ENCODE data around the gene ANKS1A.

Gene ANKS1A

DNA sequence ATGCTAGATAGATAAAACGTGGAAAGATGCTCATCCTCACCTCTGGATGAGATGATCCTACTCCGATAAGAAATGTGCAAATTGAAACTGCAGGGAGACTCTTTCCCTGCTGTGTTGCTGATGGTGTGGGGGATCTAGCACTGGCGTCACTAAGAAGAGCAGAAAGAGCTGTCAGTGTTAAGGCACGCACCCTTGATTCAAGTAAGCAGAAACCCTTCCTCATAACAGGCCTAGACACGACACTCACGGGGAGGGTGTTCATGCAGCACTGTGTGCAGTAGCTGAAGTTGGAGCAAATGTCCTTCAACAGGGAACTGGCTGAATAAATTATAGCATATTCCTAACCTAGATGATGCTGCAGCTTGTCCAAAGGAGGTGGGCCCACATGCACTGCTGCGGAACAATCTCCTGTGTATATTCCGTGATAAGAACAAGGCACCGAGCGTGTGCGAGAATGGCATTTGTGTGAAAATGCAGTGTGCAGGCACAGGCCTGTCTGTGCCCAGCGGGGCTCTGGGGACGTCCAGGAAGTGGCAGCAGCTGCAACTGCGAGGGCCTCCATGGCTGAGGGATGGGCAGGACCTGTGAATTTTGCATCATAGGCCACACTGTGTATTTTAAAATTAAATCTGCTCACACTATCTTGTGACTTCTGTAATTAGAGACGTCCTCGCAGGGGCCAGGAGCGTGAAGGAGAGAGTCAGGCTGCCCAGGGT lies 188.1 kb downstream of the ANKS1A start:
- DNase-seq: no peak

DNA sequence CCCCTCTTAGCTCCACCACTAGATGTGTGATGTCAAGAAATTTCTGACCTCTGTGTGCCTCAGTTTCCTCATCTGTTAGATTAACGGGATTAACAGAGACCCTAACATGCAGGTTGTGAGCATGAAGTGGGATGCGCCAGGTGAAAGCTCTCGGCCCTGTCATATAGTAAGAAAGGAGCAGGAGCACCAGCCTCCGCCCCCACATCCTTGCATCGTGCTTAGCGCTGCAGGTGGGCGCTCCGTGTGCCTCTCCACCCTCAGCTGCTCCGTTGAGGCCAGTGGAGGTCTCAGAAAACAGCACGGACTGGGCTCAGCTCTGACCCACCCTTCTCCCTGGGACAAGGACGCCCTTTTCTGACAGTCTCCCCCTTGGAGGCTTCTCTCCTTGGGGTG lies 188.7 kb downstream of the ANKS1A start:
- DNase-seq: no peak

DNA sequence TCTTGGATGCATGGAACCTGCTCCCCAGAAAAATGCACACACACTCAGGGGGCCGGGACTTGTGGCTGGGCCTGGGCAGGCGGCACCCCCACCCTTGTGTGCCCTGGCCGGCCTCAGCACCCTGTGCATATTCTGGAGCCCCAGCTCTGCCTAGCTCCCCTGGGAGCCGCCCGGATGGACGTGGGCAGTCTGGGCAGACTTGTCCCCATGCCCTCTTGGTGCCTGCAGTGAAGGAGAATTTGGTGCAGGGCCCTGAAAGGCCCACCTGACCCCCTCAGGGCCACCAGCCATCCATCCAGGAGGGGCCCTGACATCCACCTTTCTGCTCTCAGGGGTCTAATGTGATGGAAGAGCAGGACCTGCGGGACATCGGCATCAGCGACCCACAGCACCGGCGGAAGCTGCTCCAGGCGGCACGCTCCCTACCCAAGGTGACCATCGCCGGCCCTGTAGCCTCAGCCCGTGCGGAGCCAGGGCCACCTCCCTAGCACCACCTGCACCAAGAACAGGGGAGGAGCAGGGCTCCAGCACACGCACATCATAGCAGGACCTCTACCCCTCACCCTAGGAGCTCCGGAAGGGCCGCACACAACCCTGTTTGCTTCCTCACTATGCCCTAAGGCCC lies 189.3 kb downstream of the ANKS1A start:
- no peak for DNase-seq

DNA sequence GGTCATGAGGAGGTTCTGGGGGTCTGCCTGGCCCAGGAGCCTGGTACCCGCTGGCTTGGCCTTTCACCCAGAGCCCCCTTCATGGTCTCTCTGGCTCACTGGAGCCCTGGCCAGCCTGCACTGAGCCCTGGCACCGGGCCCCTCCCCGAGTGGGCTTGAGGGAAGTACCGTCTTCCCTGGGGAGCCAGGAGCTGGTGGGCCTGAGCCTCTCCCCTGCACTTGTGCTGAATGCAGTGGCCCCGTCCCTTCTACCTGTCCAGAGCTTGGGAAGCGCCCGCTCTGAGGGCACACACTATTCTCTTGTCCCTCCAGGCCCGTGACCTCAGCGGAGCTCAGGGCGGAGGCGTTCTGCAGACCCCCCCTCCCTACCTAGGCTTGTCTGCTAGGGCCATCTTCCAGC lies 189.8 kb downstream of the ANKS1A start:
- DNase-seq: no peak

DNA sequence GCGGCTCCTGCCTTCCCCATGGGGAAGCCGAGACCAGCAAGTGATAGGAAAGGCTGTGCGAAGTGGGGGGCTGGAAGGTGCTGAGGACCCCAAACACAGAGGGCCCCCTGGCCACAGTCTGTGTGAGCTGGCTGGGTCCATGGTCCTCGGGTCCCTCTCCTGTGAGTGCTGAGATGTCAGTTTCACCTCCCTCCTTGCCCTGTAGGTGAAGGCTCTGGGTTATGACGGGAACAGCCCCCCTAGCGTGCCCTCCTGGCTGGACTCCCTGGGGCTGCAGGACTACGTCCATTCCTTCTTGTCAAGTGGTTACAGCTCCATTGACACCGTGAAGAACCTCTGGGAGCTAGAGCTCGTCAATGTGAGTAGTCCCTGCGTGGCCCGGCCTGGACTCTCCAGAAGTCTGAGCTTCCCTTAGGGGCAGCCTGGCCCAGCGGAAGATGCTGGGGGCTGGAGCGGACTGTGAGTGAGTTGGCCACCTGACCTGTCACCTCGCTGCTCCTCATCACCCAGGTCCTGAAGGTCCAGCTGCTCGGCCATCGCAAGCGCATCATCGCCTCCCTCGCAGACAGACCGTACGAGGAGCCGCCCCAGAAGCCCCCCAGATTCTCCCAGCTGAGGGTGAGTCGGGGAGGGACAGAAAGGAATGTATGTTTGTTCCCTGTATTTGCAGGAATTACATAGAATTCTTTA lies 190.4 kb downstream of the ANKS1A start:
- no peak for DNase-seq

DNA sequence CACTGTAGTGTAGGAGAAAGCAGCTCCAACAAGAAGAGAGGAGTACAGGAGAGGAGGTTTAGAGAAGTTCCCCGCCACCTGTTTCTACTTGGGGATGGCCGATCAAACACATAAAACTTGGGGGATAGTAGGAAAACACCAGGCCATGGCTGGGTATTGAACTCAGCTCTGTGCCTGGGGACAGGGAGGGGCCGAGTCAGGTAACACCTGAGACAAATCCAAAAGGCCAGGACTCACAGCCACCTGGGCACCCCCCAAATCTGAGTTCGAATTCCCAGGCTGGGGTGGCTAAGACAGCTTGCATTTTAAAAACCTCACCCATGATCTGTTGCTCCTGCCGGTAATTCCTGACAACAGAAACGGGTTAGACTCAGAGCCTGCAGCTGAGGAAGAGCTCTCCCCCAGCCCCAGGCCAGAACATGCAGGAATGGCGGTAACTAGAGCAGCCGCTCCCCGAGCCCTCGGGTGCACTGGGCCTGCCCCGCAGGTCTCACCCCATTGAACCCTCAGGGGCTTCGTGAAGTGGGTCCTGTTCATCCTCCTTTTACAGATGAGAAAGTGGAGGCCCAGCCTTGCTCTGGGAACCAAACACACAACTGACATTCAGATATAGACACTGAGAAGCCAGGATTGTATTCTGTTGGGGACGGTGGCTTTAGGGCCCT lies 191.1 kb downstream of the ANKS1A start:
- DNase-seq: no peak

DNA sequence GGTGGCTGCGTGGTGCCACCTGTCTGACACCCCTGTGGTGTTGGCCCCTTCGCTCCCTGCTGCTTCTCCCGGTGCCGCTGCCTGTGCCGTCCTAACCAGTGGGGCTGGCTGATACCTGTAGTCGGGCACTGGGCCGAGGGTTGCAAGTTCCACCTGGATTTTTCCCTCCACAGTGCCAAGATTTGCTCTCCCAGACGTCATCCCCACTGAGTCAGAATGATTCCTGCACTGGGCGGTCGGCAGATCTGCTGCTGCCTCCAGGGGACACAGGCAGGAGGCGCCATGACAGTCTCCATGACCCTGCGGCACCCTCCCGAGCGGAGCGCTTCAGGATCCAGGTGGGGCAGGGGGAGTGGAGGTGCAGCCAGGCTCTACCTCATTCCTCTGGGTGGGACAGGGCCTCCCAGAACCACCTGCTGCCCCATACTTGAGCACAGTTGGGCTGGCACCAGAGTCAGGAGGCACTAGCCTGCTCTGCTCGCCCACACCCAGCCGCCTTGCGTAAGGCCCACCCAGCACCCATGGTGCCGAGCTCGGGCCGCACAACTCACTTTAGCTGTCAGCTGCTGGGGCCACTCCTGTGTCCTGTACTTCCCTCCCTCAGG lies 191.9 kb downstream of the ANKS1A start:
- no peak for DNase-seq

DNA sequence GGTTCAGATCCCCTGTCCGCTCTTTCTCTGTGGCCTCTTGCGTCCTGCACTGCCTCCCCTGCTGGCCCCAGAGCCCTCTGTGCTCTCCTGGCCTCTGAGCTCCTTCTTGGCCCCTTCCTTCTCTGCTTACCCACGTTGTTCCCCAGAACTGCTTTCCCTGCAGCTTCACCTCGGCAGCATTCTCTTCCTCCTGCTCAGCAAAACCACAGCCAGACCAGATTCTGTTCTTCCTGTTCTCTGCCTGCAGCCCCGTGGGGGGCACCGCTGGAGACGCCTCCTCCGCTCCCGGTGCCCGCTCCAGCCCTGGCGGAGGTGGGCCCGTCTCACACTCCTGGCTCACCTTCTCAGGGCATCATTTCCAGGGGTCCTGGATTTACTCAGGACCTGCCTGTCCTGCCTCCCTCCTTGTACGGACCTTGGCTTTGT lies 192.4 kb downstream of the ANKS1A start:
- DNase-seq: no peak

DNA sequence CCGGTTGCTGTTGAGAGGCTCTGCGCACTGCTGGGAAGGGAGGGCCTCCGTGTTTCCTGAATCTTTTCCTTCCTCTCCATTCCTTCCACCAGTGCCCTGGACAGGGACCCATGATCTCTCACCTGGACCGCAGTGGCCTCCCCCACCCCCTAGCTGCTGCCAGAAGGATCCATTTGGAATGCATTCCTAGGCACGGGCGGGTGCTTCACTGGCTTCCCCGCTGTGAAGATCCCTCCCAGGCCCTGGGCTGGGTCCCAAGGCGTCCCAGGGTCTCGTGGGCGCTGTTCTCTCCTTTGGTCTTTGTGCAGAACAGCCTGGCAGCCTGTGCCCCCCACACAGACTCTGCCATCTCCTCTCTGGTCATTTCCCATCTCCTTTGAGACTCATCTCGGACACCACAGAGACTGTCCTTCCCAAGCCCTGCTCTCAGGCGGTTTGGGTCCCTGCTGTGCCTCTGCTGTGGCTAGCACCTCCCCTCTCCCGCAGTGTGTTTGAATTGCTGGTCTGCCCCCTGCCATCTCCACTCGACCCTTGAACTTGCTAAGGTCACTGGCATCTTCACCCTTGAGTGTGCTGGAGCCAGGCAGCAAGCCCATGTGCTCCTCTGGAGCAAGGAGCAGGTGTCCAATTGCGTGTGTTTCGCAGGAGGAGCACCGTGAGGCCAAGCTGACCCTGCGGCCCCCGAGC lies 193.1 kb downstream of the ANKS1A start:
- no peak for DNase-seq

DNA sequence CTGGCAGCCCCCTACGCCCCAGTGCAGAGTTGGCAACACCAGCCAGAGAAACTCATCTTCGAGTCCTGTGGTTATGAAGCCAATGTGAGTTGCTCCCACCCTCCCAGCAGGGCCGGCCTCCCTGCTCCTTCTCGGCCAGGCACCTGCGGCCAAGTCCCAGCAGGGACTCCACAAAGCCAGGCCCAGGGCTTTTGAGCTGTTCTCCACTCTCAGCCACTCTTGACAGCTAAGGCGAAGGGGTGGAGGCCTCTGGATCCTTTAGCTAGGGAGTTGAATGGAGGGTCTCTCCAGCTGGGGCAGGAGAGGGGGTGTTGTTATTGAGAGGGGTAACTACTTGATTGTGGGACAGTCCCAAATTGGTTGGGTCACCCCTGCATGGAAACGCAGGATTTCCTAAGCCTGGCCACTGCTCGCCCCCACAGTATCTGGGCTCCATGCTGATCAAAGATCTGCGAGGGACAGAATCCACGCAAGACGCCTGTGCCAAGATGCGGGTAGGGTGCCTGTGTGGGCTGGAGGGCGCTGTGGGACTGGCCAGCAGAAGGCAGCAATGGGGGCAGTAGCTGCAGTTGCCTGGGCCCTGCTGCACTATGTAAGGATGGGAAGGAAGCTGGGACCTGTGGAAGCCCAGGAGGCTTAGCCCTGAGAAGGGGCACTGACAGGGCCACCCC lies 193.8 kb downstream of the ANKS1A start:
- no peak for DNase-seq

DNA sequence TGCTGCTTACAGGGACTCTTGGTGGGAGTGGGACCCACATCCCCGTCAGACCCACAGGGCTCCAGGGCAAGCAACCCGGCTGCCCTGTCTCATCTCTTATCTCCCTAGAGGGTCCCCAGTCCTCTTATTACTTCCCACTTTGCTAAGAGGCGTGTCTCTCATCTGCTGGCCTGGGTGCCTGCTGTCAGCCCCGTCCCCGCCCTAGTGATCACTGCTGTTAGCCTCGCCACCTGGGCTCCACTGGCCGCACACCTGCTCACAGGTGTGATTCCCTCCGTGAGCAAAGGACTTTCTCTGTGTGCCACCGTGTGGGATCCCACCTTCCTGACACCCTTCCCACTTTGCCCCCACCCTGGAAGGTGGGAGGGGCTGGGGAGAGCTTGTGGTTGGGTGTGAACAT lies 194.5 kb downstream of the ANKS1A start:
- DNase-seq: no peak

DNA sequence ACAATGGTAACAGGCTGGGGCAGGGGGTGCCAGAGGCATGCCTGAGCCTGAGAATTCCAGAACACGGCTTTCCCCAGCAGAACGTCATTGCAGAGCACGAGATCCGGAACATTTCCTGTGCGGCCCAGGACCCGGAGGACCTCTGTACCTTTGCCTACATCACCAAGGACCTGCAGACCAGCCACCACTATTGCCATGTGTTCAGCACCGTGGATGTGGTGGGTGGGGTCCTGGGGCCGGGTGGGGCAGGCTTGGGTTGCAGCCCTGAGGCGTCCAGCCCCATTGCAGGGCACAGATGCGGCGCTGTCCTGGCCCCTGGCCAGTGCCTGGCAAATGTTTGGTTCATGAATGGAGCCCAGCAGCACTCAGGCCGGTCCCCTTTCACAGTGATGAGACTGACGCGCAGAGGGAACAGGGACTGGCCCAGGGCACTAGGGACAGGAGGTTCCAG lies 195.0 kb downstream of the ANKS1A start:
- no peak for DNase-seq

DNA sequence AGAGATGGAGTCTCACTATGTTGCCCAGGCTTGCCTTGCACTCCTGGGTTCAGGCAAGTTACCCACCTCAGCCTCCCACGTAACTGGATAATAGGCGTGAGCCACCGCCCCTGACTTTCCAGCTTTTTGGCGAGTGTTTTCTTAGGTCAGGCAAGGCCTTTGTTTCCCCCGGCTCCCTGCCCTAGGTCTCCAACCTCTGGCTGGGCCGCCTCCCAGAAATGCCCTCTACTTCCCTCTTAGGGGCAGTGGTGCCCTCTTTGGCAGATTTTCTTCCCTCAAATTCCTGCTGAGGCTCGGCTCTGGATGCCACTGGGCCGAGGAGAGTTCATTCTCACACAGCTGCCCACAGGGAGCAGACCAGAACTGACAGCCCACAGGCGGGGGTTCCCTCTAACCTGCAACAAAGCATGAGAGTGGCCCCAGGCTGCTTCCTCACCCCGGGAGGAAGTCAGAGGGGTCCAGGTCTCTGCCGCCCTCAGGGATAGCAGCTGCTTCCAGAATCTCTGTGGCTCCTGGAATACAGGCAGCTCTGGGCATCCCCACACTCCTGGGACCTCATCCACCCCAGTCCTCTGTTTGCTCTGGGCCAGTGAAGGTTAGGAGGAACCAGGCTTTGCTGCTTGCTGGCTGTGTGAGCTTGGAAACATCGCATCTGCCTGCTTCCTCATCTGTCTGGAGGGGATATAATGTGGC lies 195.6 kb downstream of the ANKS1A start:
- DNase-seq: no peak

DNA sequence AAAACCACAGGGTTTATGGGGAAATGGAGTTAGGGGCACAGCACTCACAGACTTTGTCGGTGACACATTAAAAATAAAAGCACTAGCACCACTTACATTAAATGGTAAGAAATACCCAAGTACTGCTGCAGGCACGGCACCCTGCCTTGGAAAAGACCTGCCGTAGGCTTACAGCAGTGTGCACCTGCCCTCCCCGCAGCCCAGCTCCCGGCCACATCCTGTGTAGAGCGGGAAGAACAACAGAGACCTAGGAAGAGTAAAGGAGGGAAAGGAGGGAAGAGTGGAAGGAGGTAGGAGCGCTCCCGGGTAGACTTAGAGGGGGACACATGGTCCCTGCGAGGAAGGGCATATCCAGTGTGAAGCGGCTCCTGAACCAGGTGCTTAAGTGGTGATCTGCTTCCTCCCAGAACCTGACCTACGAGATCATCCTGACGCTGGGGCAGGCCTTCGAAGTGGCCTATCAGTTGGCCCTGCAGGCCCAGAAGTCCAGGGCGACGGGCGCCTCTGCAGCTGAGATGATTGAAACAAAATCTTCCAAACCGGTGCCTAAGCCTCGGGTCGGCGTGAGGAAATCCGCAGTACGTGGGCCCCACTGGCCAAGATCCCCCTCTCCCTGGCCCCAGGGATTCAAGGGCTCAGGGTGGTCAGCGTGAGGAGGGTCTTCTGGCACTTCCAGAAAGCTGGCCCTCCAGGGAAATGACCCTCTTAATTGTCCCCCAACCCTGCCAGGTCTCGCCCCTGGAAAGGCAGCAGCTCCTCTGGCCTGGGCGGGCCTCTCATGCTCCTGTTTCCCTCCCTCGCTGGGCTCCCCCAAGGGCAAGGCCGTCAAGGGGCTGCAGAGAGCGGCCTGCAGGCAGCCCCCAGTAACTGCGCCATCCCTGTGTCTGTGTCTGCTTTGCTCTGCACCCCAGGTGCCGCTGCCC lies 196.6 kb downstream of the ANKS1A start:
- no peak for DNase-seq

DNA sequence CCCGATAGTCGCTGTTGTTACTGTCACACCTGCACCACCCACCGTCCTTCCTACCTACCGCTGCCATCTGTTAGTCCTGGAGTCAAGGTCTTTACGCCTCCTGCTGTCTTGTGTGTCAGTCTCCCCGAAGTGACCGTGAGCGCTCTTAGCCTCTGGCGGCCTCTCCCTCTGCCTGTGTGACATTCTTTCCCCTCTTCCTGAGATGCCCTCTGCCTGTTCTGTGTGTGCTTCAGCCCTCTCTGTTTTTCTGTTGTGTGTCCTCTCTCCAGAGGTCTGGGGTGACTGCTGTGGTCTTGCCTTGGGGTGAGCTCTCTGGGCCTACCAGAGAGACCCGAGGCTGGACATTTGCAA lies 197.2 kb downstream of the ANKS1A start:
- DNase-seq: no peak

DNA sequence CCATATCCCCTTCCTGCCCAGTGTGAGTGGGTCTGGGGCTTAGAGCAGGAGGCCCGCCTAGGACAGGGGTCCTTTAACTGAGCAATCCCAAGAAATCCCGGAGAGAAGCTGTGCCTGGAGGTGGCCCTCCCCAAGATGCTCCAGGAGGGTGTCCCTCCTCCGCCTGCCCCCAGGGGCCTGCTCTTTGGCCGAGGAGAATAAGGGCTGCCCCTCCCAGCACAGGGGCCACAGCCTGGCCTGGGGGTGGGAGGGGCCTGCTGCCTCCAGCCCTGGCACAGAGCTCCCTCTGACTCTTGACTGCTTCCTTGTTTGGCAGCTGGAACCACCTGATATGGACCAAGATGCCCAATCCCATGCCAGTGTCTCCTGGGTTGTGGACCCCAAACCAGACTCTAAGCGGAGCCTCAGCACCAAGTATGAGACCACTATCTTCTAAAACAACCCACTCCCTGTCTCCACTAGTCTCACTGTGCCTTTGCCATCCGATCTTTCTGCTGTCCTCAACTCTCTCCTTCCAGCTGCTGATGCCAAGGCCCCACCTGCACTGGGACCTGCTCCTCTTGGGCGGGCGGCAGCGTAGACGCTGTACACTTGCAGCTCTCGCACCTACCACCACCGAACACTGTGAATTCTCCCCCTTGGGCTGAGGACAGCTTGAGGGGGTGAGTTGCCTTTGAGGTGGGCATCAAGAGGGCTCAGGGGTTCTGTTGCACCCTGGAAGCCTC lies 197.7 kb downstream of the ANKS1A start:
- DNase-seq: no peak

DNA sequence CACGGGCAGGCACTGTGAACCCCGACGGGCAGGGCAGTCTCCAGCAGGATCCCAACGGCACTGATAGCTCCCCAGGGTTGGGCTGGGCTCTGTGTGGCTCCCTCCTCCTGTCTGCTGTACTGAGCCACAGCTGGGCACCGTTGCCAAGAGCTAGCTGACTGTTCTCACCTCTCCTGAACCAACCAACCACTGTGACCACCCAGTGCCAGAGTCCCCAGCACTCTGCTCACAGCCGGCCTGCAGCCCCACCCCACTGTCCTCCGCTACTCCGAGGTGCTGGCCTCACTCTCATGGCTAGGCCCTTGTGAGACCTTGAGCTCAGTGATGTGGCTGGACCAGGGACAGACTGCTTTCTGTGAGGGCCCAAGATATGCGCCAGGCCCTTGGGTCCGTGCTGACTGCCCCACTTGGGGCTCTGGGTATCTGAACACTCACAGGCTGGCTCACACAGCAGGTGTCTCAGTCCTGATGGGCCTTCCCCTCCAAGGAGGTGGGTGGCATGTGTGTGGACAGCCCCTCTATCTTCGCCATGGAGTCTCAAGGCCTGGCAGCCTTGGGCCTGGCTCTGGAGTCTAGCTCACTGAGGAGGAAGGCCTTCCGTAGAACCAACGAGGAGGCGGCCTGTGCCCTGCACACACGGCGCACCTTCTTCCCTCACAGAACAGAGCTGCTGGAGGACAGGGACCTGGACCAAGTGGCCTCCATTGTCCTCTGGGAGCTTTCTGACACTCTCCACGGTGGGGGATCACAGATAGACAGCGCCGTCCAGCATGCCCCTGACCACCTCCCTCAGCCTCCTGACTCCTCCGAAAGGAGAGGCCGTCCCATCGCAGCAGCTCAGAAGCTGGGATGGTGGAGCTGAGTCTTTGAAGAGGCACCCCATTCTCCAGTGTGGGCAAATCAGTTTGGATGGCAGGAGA lies 198.6 kb downstream of the ANKS1A start:
- no peak for DNase-seq
